SK-N-SH (cell line): ENCODE results near the gene CDH24. TPM values are rescaled to one million over a fixed set of nuclear protein-coding genes. Genes with fewer than 3 reads are reported as not detected.

Experiments
- CTCF ChIA-PET: fragments of 300-600, 350-600 bp; formaldehyde crosslinking; extraction: SDS; loops from one replicate; lab custom pipeline; 2021; lab: Yijun Ruan, JAX
- POLR2A ChIA-PET: fragments of 350-600 bp; sonication (Branson Sonifier 250); formaldehyde crosslinking; extraction: SDS; loops from one replicate; lab custom pipeline; 2020; ENCODE audit warnings: antibody characterized with exemption, inconsistent platforms; lab: Yijun Ruan, JAX
- DNase-seq: peaks from one replicate; pipeline ENCODE4 v3.0.0; 2012
- H2AFZ ChIP-seq: fragments of 200-600 bp; sonication (generic); 2 replicates; pipeline ENCODE4 v1.8.1; 2016; ENCODE audit warnings: antibody characterized with exemption, mild to moderate bottlenecking, low read depth
- H3F3A ChIP-seq: fragments of 200-600 bp; sonication (generic); replicated peaks from 2 replicates; pipeline ENCODE3; 2016; ENCODE audit warnings: antibody characterized with exemption, mild to moderate bottlenecking; ENCODE audit not compliant: insufficient read depth
- H3K27ac ChIP-seq, 2 experiments: fragments of 200-500 bp in 1 of 2; fragments of 200-600 bp in 1 of 2; sonication (Bioruptor generic) in 1 of 2; sonication (generic), shearing (Covaris generic) in 1 of 2; 2 replicates each; pipeline versions ENCODE4 v1.5.1 to v1.6.1; 2014 to 2016; ENCODE audit warnings: low read depth in 2 of 2, inconsistent platforms in 1 of 2, low read length in 1 of 2, mild to moderate bottlenecking in 1 of 2, mixed read lengths in 1 of 2
- H3K27me3 ChIP-seq: fragments of 200-600 bp; sonication (generic), shearing (Covaris generic); 2 replicates; pipeline ENCODE4 v1.6.1; 2016; ENCODE audit warnings: mixed run types; ENCODE audit not compliant: insufficient read depth
- H3K36me3 ChIP-seq, 2 experiments: fragments of 200-500 bp in 1 of 2; fragments of 200-600 bp in 1 of 2; sonication (Bioruptor generic) in 1 of 2; sonication (generic) in 1 of 2; replicated peaks in 1 of 2; 2 replicates each; pipeline versions ENCODE3 to v1.5.1; 2014 to 2016; ENCODE audit warnings: low read length in 1 of 2, mild to moderate bottlenecking in 1 of 2; ENCODE audit not compliant: insufficient read depth in 2 of 2, control insufficient read depth in 1 of 2
- H3K4me1 ChIP-seq, 2 experiments: fragments of 200-500 bp in 1 of 2; fragments of 200-600 bp in 1 of 2; sonication (Bioruptor generic) in 1 of 2; sonication (generic), shearing (Covaris generic) in 1 of 2; 2 replicates each; pipeline versions ENCODE4 v1.5.1 to v1.6.1; 2014 to 2016; ENCODE audit warnings: low read depth in 1 of 2, low read length in 1 of 2, mixed run types in 1 of 2; ENCODE audit not compliant: insufficient read depth in 2 of 2, control insufficient read depth in 1 of 2
- H3K4me2 ChIP-seq: fragments of 200-600 bp; sonication (generic), shearing (Covaris generic); 2 replicates; pipeline ENCODE4 v1.6.1; 2017; ENCODE audit warnings: mixed run types
- H3K4me3 ChIP-seq, 2 experiments: fragments of 200-500 bp in 1 of 2; fragments of 200-600 bp in 1 of 2; sonication (Bioruptor generic) in 1 of 2; sonication (generic), shearing (Covaris generic) in 1 of 2; 2 replicates each; pipeline versions ENCODE4 v1.5.1 to v1.8.1; 2014 to 2016; ENCODE audit warnings: low read depth in 2 of 2, inconsistent platforms in 1 of 2, low read length in 1 of 2, mild to moderate bottlenecking in 1 of 2, mixed read lengths in 1 of 2, moderate library complexity in 1 of 2
- H3K79me2 ChIP-seq: fragments of 200-600 bp; sonication (generic); 2 replicates; pipeline ENCODE4 v1.8.1; 2017; ENCODE audit warnings: mild to moderate bottlenecking; ENCODE audit not compliant: insufficient read depth
- H3K9ac ChIP-seq: fragments of 200-600 bp; sonication (generic); 2 replicates; pipeline ENCODE4 v1.6.1; 2017; ENCODE audit warnings: mixed run types
- H3K9me2 ChIP-seq: fragments of 200-600 bp; sonication (generic); 2 replicates; pipeline ENCODE4 v1.6.1; 2017; ENCODE audit warnings: mixed run types
- H3K9me3 ChIP-seq: fragments of 200-600 bp; sonication (generic); 2 replicates; pipeline ENCODE4 v1.6.1; 2017; ENCODE audit warnings: mixed run types, mild to moderate bottlenecking, moderate library complexity
- H4K20me1 ChIP-seq: fragments of 200-600 bp; sonication (generic); 2 replicates; pipeline ENCODE4 v1.6.1; 2017; ENCODE audit warnings: mild to moderate bottlenecking, mixed run types; ENCODE audit not compliant: insufficient read depth
- CHD2 ChIP-seq: fragments of 150-350 bp; IDR thresholded peaks from 2 replicates; pipeline ENCODE4 v1.6.1; 2018; ENCODE audit warnings: low read length; ENCODE audit not compliant: partially characterized antibody
- ELF1 ChIP-seq: IDR thresholded peaks from 2 replicates; pipeline ENCODE4 v1.4.0; 2012
- EP300 ChIP-seq, 2 experiments: IDR thresholded peaks; 2 replicates each; pipeline versions ENCODE4 v1.4.0 to v1.6.1; 2012; ENCODE audit warnings: borderline replicate concordance in 1 of 2, low read depth in 1 of 2, low read length in 1 of 2
- FOXM1 ChIP-seq: IDR thresholded peaks from 2 replicates; pipeline ENCODE4 v1.4.0; 2012; ENCODE audit warnings: low read depth, mild to moderate bottlenecking
- GABPA ChIP-seq: IDR thresholded peaks from 2 replicates; pipeline ENCODE4 v1.4.0; 2012; ENCODE audit warnings: low read depth, mild to moderate bottlenecking
- MXI1 ChIP-seq: IDR thresholded peaks from 2 replicates; pipeline ENCODE4 v1.6.1; 2012; ENCODE audit warnings: mild to moderate bottlenecking, low read depth, low read length, improper control_type of control experiment
- NRF1 ChIP-seq: IDR thresholded peaks from 2 replicates; pipeline ENCODE4 v1.6.1; 2012; ENCODE audit warnings: low read depth, mild to moderate bottlenecking, low read length
- PBX3 ChIP-seq: IDR thresholded peaks from 2 replicates; pipeline ENCODE4; 2012
- POLR2AphosphoS5 ChIP-seq: IDR thresholded peaks from 2 replicates; pipeline ENCODE4 v1.6.1; 2012; ENCODE audit warnings: low read depth, low read length
- RCOR1 ChIP-seq: fragments of 150-350 bp; IDR thresholded peaks from 2 replicates; pipeline ENCODE4 v1.6.1; 2017; ENCODE audit warnings: antibody characterized with exemption, low read length
- RXRA ChIP-seq: IDR thresholded peaks from 2 replicates; pipeline ENCODE4 v1.4.0; 2012; ENCODE audit warnings: low read depth, mild to moderate bottlenecking, borderline replicate concordance
- TEAD4 ChIP-seq: IDR thresholded peaks from 2 replicates; pipeline ENCODE4 v1.4.0; 2012; ENCODE audit warnings: mild to moderate bottlenecking, borderline replicate concordance; ENCODE audit not compliant: insufficient read depth
- ZBTB33 ChIP-seq: IDR thresholded peaks from 2 replicates; pipeline ENCODE4 v1.4.0; 2012; ENCODE audit warnings: low read depth, borderline replicate concordance
- WGBS: methylation state at CpG from one replicate; pipeline ENCODE4 v1.1.6; 2017; ENCODE audit warnings: low lambda C conversion rate; 5-methylcytosine and 5-hydroxymethylcytosine counted together
- polyA plus RNA-seq, 3 experiments: library from polyadenylated mRNA; depleted of rRNA; stranded (reverse); fragments of >200 nt; gene quantifications; 2 replicates each; pipeline ENCODE4 v1.2.3, GENCODE V29; 2012

The CDH24 gene
- polyA plus RNA-seq, 1 of the 3 experiments (the other 2 are of a cell fraction), result 30.8 TPM

GRCh38 chr14:23067847-23068788 is 10.8 kb upstream of the CDH24 start:
- Histone ChIP-seq H2AFZ (no peak overlapping the region), H3K4me2 (peak overlapping the region; percentile 32; the same call in 1 of the 2 replicates), H3K9me2 (no peaks in the 10 kb centered on the region), H3K4me1 (peaks cover 20 to 35% of the 10 kb centered on the region in 2 experiments), H3K79me2 (peaks cover 66% of the 10 kb centered on the region), H3F3A (peaks cover 34% of the 10 kb centered on the region), H3K9ac (no peak overlapping the region), H3K27me3 (no peaks in the 10 kb centered on the region), H4K20me1 (peaks cover 39% of the 10 kb centered on the region), H3K36me3 (peaks cover 56 to 63% of the 10 kb centered on the region in 2 experiments), H3K4me3 (peak overlapping the region in 1 of 2 experiments; percentile 50; a peak in 1 of 4 replicates), H3K9me3 (no peaks in the 10 kb centered on the region), H3K27ac (peak overlapping the region in 1 of 2 experiments; percentile 1; a peak in 1 of 4 replicates)
- ChIA-PET CTCF (interaction anchor here (0.8 to 33.1 kb wide), 48 partner anchors 9 to 227 kb away, joined by 3 to 1566 read pairs (median 6); partner anchors contain the start of genes ACIN1, AJUBA, C14orf119 and CDH24), POLR2A (interaction anchor here (0.8 to 1.8 kb wide), 4 partner anchors 10 to 82 kb away, joined by 3 to 11 read pairs (median 5); partner anchors contain the start of genes ACIN1 and C14orf119)
- DNase-seq, result no peak
- TF ChIP-seq CHD2 (no peak), PBX3 (no peak), EP300 (IDR thresholded peaks at IDR 0.05; ENCODE audit: borderline replicate concordance in 1 of 2, low read depth in 1 of 2, low read length in 1 of 2) (no peak), MXI1 (no peak), TEAD4 (no peak), RXRA (no peak), RCOR1 (no peak), ZBTB33 (no peak), FOXM1 (no peak), NRF1 (no peak), GABPA (no peak), ELF1 (no peak), POLR2AphosphoS5 (no peak)
- WGBS, result 73% methylated on average over 13 of the region's 14 CpGs
